Erythroblast (primary cell): Measurements from ENCODE around the gene RXFP1.

Experiments
- GATA1 ChIP-seq: IDR thresholded peaks from 2 replicates; pipeline ENCODE4 v1.6.1; 2011; ENCODE audit warnings: low read depth, mild to moderate bottlenecking, control low read depth, low read length, moderate library complexity
- POLR2A ChIP-seq: IDR thresholded peaks from 2 replicates; pipeline ENCODE4 v1.6.1; 2011; ENCODE audit warnings: mild to moderate bottlenecking, low read length

- TF ChIP-seq POLR2A: no peak
- no peak for TF ChIP-seq GATA1
Observed at GRCh38 chr4:158676076-158676475, 154.4 kb downstream of the RXFP1 start.
